ENCODE results near the gene PDPK1.
"Not testable (repeated sequence)": the region's sequence is repeated elsewhere in the genome, so short reads cannot be mapped to it uniquely, and the experiment has no call there.

The PDPK1 gene

DNA sequence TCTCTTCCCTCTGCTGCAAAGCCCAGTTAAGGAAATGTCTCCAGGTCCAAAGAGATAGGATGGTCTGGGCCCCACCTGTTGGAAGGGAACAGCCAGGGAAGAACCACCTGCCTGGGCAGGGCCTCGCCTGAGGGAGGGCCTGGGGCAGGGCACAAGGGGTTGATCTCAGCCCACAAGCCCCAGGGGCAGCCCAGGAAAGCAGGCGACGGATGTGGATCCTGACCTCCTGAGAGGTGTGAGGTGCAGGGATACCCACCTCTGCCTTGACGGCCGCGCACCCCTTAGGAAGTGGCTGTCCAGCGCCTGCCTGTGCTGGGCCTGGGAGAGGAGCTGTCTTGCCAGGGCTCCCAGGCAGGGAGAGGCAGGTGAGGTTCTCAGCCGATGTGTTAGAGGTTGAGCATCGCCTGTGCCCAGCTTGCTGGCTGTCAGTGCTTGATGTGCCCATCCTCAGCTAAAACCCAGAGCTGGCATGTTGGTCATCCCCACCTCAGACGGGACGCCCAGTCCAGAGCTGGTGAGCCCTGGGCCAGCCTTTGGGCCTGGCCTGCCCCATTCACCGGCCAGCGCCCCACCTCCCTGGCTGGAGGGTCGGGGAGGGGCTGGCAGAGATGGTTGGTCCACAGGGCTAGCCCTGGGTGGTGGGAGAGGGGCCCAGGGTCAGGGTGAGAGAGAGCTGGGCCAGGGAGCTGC is 7.0 kb upstream of the PDPK1 start:
- no peak for DNase-seq (ENCODE audit: low read depth)
- TF ChIP-seq, protein P1, sequence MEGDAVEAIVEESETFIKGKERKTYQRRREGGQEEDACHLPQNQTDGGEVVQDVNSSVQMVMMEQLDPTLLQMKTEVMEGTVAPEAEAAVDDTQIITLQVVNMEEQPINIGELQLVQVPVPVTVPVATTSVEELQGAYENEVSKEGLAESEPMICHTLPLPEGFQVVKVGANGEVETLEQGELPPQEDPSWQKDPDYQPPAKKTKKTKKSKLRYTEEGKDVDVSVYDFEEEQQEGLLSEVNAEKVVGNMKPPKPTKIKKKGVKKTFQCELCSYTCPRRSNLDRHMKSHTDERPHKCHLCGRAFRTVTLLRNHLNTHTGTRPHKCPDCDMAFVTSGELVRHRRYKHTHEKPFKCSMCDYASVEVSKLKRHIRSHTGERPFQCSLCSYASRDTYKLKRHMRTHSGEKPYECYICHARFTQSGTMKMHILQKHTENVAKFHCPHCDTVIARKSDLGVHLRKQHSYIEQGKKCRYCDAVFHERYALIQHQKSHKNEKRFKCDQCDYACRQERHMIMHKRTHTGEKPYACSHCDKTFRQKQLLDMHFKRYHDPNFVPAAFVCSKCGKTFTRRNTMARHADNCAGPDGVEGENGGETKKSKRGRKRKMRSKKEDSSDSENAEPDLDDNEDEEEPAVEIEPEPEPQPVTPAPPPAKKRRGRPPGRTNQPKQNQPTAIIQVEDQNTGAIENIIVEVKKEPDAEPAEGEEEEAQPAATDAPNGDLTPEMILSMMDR (IDR thresholded peaks at IDR 0.05; ENCODE audit: low read depth, low read length, missing control alignments) = no peak
- H3K4me3 ChIP-seq (ENCODE audit: low read depth, low read length) = no peak overlapping the region
- in situ Hi-C loops (cut with HindIII; ENCODE audit: low sequenced_read_pairs) = no loop called here

DNA sequence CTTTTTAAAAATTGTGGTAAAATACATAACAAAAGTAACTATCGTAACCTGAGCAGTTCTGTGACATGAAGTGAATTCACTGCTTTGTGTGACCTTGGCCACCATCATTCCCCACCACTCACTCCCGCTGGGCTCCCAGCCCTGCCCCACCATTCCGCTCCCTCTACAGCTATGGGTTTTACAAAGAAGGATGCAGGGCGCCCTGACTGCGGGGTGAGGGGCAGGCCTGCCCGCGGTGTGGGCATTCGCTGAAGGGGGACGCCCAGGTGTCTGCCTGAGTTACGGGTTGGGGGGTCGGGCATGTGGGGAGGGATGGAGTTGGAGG is 6.5 kb upstream of the PDPK1 start, which contains the start of gene CEMP1:
TSS of gene CEMP1 (minus strand) at position 38 of the 325 bp plus-strand sequence. CDS start 335 bp downstream, outside the sequence.
- no peak for DNase-seq (ENCODE audit: low read depth)
- TF ChIP-seq, protein P1 (IDR thresholded peaks at IDR 0.05; ENCODE audit: low read depth, low read length, missing control alignments) = no peak
- H3K4me3 ChIP-seq (ENCODE audit: low read depth, low read length) = peak within 1 kb of the TSS; percentile 52
- in situ Hi-C loops (cut with HindIII; ENCODE audit: low sequenced_read_pairs) = no loop called here

DNA sequence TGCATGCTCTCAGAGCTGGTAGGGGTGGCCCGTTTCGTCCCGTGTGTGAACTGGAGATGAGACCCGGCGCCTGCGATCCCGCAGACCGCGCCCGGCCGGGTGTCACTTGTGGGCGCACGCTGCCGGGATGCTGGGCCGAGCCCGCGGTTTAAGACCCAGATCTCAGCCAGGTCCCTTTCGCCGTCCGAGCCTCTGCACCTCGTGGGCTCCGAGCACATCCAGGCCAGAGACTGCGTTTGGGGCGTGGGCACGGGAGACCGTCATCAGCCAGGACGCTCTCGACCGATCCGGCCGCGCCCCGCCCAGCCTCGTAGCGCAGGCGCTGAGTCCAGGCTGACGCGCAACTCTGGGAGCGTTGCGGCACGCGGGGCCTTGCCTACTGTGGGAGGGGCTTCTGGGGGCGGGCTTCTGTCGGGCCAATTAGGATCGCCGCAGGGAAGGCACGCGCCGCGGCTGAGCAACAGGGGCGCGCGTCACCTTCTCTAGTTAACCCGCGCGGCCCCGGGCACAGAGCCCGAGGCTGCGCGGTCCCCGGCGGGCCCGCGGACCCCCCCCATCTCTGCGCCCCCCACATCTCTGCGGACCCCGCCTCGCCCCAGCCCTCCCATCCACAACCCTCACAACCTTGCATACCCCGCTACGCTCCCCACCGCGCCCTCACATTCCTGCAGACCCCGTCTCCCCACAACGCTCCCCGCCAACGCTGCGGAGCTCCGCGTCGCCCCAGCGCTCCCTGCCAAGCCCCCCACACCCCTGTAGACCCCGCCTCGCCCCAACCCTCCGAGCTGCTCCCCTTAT is 5.9 kb upstream of the PDPK1 start:
- H3K4me3 ChIP-seq (ENCODE audit: low read depth, low read length) = peak overlapping the region; percentile 52
- TF ChIP-seq, protein P1 (IDR thresholded peaks at IDR 0.05; ENCODE audit: low read depth, low read length, missing control alignments) = no peak
- in situ Hi-C loops (cut with HindIII; ENCODE audit: low sequenced_read_pairs) = no loop called here
- DNase-seq (ENCODE audit: low read depth) = peak; percentile 87

DNA sequence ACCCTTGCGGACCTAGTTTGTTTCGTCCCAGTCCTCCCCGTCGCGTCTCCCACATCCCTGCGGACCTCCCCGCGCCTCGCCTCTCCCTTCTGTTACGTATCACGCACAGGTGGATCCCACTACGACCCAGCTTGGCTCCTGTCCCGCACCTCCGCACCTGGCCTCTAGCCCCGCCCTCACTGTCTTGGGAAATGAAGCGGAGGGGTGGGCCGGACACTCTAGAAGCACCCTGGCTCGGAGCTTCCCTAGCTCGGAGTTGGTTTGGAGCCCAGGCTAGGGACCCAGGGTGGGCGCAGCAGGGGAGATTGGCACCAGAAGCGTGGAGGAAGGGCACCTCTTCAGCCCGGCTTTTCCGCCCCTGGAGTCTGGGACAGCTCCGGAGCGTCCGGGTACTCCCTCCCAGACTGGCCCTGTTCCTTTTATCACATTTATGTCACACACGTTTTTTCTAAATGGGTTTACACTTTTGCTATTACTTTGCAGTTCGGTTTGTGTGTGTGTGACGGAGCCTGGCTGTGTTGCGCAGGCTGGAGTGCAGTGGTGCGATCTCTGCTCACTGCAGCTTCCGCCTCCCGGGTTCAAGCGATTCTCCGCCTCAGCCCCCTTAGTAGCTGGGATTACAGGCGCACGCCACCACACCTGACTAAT is 5.2 kb upstream of the PDPK1 start:
- TF ChIP-seq, protein P1 (IDR thresholded peaks at IDR 0.05; ENCODE audit: low read depth, low read length, missing control alignments) = no peak
- in situ Hi-C loops (cut with HindIII; ENCODE audit: low sequenced_read_pairs) = no loop called here
- peak overlapping the region; percentile 52 for H3K4me3 ChIP-seq (ENCODE audit: low read depth, low read length)
- no peak for DNase-seq (ENCODE audit: low read depth)

DNA sequence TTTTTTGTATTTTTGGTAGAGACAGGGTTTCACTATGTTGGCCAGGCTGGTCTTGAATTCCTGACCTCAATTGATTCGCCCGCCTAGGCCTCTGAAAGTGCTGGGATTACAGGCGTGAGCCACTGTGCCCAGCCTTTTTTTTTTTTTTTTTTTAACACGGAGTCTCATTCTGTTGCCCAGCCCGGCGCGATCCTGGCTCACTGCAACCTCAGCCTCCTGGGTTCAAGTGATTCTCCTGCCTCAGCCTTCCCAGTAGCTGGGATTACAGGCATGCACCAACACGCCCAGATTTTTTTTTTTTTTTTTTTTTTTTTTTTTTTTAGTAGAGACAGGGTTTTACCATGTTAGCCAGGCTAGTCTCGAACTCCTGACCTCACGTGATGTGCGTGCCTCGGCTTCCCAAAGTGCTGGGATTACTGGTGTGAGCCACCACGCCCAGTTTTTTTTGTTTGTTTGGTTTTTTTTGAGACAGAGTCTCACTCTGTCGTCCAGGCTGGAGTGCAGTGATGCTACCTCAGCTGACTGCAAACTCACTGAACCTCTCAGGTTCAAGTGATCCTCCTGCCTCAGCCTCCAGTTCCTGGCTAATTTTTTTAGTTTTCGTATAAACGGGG is 4.6 kb upstream of the PDPK1 start:
- H3K4me3 ChIP-seq (ENCODE audit: low read depth, low read length); DNase-seq (ENCODE audit: low read depth); in situ Hi-C loops (cut with HindIII; ENCODE audit: low sequenced_read_pairs): not testable (repeated sequence)

DNA sequence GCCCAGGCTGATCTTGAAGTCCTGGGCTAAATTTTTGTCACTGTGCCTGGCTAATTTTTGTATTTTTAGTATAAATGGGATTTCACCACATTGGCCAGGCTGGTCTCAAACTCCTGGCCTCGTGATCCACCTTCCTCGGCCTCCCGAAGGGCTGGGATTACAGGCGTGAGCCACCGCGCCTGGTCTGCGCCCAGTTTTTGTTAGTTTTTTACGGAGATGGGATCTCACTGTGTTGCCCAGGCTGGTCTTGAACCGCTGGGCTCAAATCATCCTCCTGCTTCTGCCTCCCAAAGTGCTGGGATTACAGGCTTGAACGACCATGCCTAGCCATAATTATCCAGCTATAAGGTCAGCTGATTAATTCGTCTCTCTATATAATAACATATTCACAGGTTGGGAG is 3.9 kb upstream of the PDPK1 start:
- TF ChIP-seq, protein P1 (IDR thresholded peaks at IDR 0.05; ENCODE audit: low read depth, low read length, missing control alignments) = no peak
- no peak for DNase-seq (ENCODE audit: low read depth)
- in situ Hi-C loops (cut with HindIII; ENCODE audit: low sequenced_read_pairs) = no loop called here
- no peak overlapping the region for H3K4me3 ChIP-seq (ENCODE audit: low read depth, low read length)

DNA sequence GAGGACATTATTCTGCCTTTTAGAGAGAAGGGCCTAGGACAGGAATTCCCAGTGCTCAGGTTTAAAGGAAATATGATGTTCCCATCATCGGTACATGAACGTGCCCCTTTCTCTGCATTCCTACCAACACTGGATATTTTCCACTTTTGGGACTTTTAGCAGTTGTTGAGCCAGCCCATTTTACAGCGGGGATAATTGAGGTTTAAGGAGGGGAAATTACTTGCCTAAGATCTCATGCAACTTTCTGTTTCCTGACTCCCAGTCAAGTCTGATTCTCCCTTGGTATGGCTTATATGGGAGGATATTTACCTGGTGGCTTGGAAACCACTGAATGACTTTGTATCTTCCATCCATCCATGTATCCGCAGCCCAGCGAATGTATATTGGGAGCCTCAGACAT is 3.5 kb upstream of the PDPK1 start:
- in situ Hi-C loops (cut with HindIII; ENCODE audit: low sequenced_read_pairs); DNase-seq (ENCODE audit: low read depth); H3K4me3 ChIP-seq (ENCODE audit: low read depth, low read length): not testable (repeated sequence)

Data from astrocyte of the cerebellum (primary cell).